ENCODE measurements around the gene PFKFB4. TPM values are rescaled to one million over a fixed set of nuclear protein-coding genes. Genes with fewer than 3 reads are reported as not detected.
A peak's percentile ranks its signal among the peaks of the same experiment; 100 is the strongest.
"Not testable (repeated sequence)": the region's sequence is repeated elsewhere in the genome, so short reads cannot be mapped to it uniquely, and the experiment has no call there.

PFKFB4 gene
- total and polyA plus RNA-seq, 8 donors: 6.5 to 18.8 (median 7.9) TPM

GRCh38 chr3:48553886-48554845 lies 2.4 kb downstream of the PFKFB4 start:
- no peak for TF ChIP-seq CTCF (IDR thresholded peaks at IDR 0.05)
- no peaks in the 10 kb centered on the region for H3K27me3 ChIP-seq
- no peak overlapping the region for H3K4me3 ChIP-seq
- DNase-seq (peak in 1 of 4 donors; percentile 11), ATAC-seq (no peak)
- no peaks in the 10 kb centered on the region for H3K9me3 ChIP-seq
- intact Hi-C loops (cut with DNase I): loop anchor here in 1 of 2 donors (5.0 kb wide), 1 partner anchor 87 kb away; a partner anchor contains a TSS
- H3K36me3 ChIP-seq: peaks cover 0 to 3% of the 10 kb centered on the region in 2 donors
- peaks cover 0 to 86% of the 10 kb centered on the region in 2 donors for H3K4me1 ChIP-seq
- H3K27ac ChIP-seq: peak overlapping the region in 1 of 2 donors; percentile 88

- Histone ChIP-seq H3K9me3 (no peaks in the 10 kb centered on the region), H3K27ac (peak overlapping the region in 1 of 2 donors; percentile 88), H3K4me3 (no peak overlapping the region), H3K4me1 (peaks cover 0 to 86% of the 10 kb centered on the region in 2 donors), H3K27me3 (no peaks in the 10 kb centered on the region), H3K36me3 (peaks cover 0 to 6% of the 10 kb centered on the region in 2 donors)
- intact Hi-C loops (cut with DNase I): loop anchor here in 1 of 2 donors (5.0 kb wide), 1 partner anchor 86 kb away; a partner anchor contains a TSS
- ATAC-seq: no peak
- TF ChIP-seq CTCF (IDR thresholded peaks at IDR 0.05): no peak
- DNase-seq: peak in 1 of 4 donors; percentile 33
Measured at GRCh38 chr3:48553361-48553760, 3.2 kb downstream of the PFKFB4 start.

- Histone ChIP-seq H3K27me3 (no peaks in the 10 kb centered on the region), H3K4me3 (no peak overlapping the region), H3K9me3 (no peaks in the 10 kb centered on the region), H3K27ac (peak overlapping the region in 1 of 2 donors; percentile 88), H3K36me3 (peaks cover 0 to 14% of the 10 kb centered on the region in 2 donors), H3K4me1 (peaks cover 0 to 78% of the 10 kb centered on the region in 2 donors)
- TF ChIP-seq CTCF (IDR thresholded peaks at IDR 0.05): no peak
- DNase-seq (peak in 2 of 4 donors; percentile 39 to 49), ATAC-seq (no peak)
- intact Hi-C loops (cut with DNase I): loop anchor here in 1 of 2 donors (5.0 kb wide), 1 partner anchor 85 kb away; a partner anchor contains a TSS
Measured at GRCh38 chr3:48552111-48552951, 4.3 kb downstream of the PFKFB4 start.

- intact Hi-C loops (cut with DNase I): loop anchor here in 1 of 2 donors (5.0 kb wide), 1 partner anchor 84 kb away; a partner anchor contains a TSS
- not testable (repeated sequence) for H3K9me3 ChIP-seq, ATAC-seq, H3K27me3 ChIP-seq, H3K4me3 ChIP-seq, H3K27ac ChIP-seq
- peak in 1 of 4 donors; percentile 17 for DNase-seq
- peaks cover 0 to 72% of the 10 kb centered on the region in 2 donors for H3K4me1 ChIP-seq
- H3K36me3 ChIP-seq: peaks cover 0 to 21% of the 10 kb centered on the region in 2 donors
Measured at GRCh38 chr3:48551651-48552050, 5.0 kb downstream of the PFKFB4 start.
